ENCODE measurements around the gene MAP4K3. TPM values are rescaled to one million over a fixed set of nuclear protein-coding genes. Genes with fewer than 3 reads are reported as not detected.

Gene MAP4K3
- total RNA-seq, 1 donor from 2014 or later: 32.3 TPM

DNA sequence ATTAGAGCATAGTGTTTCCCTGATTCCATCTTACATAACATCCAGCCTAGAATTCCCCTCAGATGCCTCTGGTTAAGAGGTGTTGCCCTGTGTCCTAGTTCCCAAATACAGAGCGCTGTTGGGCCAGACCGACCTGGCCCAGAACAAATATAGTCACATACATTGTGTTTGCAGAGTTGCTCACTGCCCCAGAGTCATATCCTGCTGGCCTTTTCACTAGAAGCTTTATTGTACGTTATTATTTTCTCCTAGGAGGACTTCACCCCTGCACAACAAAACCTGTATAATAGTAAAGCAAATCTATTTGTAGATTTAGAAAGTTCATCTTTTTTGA is 11.1 kb upstream of the MAP4K3 start:
- intact Hi-C loops (cut with DNase I): no loop called here
- no peak for ATAC-seq

DNA sequence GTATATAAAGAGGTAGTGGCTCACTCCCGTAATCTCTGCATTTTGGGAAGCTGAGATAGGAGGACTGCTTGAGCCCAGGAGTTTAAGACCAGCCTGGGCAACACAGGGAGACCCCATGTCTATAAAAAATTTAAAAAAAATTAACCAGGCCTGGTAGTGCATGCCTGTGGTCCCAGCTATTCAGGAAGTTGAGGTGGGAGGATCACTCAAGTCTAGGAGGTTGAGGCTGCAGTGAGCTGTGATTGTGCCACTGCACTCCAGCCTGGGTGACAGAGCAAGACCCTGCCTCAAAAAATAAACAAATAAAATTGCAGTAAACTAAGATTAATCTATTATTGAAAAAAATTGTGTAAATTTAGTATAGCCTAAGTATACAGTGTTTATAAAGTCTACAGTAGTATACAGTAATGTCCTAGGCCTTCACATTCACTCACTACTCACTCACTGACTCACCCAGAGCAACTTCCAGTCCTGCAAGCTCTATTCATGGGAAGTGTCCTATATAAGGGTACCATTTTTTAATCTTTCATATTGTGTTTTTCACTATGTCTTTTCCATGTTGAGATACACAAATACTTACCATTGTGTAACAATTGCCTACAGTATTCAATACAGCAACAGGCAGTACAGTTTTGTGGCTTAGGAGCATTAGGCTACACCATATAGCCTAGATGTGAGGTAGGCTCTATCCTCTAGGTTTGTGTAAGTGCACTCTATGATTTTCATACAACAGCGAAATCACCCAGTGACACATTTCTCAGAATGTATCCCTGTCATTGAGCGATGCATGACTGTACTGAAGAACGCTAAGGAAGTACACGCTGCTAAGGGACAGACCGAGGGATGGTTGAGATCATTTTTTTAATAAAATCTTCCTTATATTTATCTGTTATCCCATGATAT is 10.4 kb upstream of the MAP4K3 start:
- ATAC-seq: no peak
- DNase-seq (ENCODE audit: missing footprints): no peak
- intact Hi-C loops (cut with DNase I): no loop called here

More for the DNA sequence above, 11.1 kb upstream of the MAP4K3 start:
- no peak for DNase-seq (ENCODE audit: missing footprints)

- no peak for DNase-seq (ENCODE audit: missing footprints)
- ATAC-seq: no peak
- intact Hi-C loops (cut with DNase I): no loop called here
Observed at GRCh38 chr2:39445934-39446333, 8.8 kb upstream of the MAP4K3 start.

GRCh38 chr2:39443009-39443408 is 5.9 kb upstream of the MAP4K3 start:
- DNase-seq (ENCODE audit: missing footprints): no peak
- no peak for ATAC-seq
- intact Hi-C loops (cut with DNase I): no loop called here

DNA sequence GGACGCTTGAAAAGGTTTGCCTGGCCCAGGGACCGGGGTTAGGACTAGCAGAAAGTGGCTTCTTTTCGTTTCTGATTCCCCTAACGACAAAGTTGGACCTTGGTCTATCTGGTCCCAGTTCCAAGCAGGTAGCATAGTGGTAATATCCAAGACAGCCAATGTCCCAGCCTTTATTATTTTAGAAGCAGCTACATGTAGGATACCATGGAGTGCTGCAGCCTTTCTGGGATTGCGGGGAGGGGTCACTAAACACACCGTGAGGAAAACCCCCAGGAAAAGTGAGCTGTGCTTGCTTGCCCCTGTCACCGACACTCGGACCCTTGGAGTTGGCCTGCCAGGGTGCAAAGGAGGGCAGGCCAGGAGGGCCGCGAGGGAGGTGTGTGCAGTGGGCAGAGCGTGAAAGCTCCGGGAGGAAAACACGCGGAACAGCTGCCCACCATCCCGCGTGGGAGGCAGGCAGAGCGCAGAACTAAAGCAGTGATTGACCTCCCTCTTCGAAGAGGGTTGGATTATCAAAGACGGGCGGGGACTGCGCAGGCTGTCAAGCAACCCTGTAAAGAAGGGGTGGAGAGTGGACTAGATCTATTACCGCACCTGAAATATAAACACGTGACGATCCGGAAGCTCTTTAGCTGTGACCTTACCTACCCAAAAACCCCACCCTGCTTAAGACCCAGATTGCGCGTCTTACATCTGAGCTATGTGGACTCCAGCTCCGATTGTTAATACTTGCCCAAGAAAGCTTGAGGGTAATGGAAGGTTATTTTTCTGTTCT is 624 bp upstream of the MAP4K3 start:
- DNase-seq (ENCODE audit: missing footprints) (no peak), ATAC-seq (peak; percentile 44)
- intact Hi-C loops (cut with DNase I): loop anchor here (1.0 to 10.0 kb wide), 6 partner anchors 57 to 285 kb away; no protein-coding TSS in a partner anchor

DNA sequence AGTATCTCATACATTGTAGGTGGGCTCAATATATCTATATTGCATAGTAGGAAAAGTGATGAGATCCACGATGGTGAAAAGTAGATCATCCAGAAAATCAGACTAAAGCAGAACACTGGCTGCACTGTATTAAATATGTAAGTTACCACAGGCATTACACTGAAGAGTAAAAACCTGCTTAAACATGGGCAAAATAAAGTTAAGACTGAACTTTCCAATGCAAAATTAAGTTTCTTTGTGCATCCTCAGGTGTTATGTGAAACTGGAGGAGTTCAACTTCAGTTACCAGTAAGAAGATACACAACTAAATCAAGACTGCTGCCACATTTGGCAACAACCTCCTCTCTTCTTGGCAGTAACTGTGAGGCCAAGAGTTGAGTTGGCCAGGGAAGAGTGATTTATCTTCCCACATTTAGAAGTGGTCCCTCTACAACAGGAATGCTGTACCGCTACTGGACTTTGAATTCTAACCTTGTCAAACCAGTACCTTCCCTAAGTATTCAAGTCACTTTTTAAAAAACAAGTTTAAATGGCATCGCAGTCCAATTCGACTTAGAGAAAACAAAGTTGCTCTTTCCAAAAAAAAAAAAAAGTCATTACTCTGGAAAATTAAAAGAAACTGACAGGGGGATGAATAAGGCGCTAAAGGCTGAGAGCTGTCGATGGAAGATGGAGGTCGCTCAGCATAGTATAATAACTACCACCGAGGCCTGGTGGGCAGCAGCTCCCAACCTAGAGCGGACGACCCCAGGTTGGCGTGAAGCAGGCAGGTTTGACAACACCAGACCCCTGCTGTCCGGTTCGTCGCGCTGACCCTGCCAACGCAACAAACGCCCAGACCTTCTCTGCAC is 1.1 kb downstream of the MAP4K3 start:
- intact Hi-C loops (cut with DNase I): loop anchor here (5.0 to 10.0 kb wide), 5 partner anchors 76 to 286 kb away; no protein-coding TSS in a partner anchor
- ATAC-seq: peak; percentile 32
- DNase-seq (ENCODE audit: missing footprints): no peak

DNA sequence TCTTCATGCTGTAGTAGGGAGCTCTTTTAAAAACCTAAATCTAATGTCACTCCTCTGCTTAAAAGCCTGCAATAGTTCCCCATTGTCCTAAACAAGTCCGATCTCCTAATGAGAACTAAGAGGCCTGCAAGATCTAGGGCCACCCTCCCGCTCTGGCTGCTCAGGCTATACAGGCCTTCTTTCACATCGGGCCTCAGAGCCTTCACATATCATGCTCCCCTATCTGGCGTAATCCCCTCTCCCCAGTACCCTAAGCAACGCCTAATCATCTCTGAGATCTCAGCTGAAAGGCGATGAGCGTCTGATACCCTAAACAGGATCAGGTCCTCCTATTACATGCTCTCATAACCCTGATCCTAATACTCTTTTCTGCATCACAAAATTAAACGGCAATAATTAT is 1.9 kb downstream of the MAP4K3 start:
- intact Hi-C loops (cut with DNase I): loop anchor here (5.0 to 10.0 kb wide), 5 partner anchors 77 to 287 kb away; no protein-coding TSS in a partner anchor
- DNase-seq (ENCODE audit: missing footprints) (no peak), ATAC-seq (no peak)

- DNase-seq (ENCODE audit: missing footprints) (no peak), ATAC-seq (no peak)
- intact Hi-C loops (cut with DNase I): loop anchor here (10.0 kb wide), 2 partner anchors 130 to 160 kb away; no protein-coding TSS in a partner anchor
Observed at GRCh38 chr2:39434233-39434897, 2.7 kb downstream of the MAP4K3 start.

DNA sequence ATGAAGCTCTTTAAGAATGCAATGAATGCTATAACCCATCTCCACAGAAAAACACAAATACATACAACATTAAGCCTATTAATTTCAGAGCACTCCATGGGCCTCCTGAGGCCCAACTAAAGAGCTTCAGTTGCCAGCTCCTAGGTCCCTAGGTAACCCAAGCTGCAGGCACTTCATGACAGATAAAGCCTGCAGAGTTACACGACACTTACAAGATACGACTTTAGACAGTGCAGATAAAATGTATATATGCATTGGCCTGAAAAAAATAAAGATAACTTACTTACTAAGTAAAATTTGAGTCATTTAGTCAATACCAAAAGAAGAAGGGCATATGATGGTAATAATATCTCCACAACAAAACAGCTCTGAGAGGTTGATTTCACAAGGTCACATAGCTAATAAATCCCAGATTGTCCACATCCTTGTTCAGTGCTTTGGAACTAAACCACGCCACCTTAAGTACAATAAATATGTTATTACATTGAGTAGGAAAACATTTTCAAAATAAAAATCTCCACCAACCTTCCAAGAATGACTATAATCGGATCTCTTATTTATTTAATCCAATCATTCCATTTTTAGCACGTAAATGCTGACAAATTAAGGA is 3.4 kb downstream of the MAP4K3 start:
- DNase-seq (ENCODE audit: missing footprints): no peak
- no peak for ATAC-seq
- intact Hi-C loops (cut with DNase I): loop anchor here (10.0 kb wide), 2 partner anchors 129 to 161 kb away; no protein-coding TSS in a partner anchor

DNA sequence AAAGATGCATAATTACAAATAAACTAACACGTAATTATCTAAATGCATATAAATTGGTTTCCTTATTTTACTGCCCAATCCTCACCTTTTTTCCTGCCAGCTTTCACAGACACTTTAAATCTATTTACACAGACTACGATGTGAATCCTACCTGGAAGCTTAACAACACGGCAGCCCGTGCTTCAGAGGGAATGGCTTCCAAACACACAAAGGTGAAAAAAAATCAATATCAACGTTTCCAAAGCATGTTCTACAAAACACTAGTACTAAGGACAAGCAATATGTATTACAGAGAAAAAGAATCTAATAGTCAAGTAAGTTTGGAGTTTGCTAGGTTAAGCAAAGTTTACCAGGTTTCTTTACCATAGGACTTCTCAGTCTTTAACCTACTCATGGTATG is 4.4 kb downstream of the MAP4K3 start:
- intact Hi-C loops (cut with DNase I): loop anchor here (10.0 kb wide), 2 partner anchors 128 to 162 kb away; no protein-coding TSS in a partner anchor
- no peak for DNase-seq (ENCODE audit: missing footprints)
- ATAC-seq: no peak

DNA sequence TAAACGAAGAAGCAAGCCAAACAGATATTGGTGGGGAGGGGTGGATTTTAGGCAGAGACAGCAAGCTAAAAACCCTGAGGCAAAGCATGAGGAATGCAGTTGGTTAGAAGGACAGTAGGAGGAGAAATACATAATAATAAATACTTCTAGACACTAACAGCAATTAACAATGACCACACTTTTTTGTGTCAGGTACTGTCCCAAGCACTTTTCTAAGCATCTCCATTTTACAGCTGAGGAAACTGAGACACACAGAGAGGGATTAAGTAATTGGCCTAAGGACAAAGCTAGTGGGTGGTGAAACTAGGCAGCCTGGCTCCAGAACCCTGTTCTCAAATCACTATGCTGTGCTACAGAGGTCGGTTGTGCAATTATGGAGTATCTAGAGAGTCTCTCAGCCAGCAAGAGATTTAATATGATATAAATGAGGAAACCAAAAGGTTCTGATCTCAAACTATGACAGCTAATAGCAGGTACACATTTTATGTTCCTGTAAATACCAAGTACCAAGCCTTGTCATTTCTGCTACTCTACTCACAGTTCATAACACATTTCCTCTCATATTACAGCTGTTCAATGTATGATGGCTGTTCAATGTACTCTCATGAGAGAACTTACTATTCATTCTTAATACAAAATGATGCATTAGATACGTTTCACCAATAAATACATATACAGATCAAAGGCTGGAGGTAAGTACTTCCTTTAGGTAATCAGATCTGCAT is 5.3 kb downstream of the MAP4K3 start:
- DNase-seq (ENCODE audit: missing footprints) (no peak), ATAC-seq (peak; percentile 66)
- intact Hi-C loops (cut with DNase I): loop anchor here (10.0 kb wide), 2 partner anchors 127 to 163 kb away; no protein-coding TSS in a partner anchor

DNA sequence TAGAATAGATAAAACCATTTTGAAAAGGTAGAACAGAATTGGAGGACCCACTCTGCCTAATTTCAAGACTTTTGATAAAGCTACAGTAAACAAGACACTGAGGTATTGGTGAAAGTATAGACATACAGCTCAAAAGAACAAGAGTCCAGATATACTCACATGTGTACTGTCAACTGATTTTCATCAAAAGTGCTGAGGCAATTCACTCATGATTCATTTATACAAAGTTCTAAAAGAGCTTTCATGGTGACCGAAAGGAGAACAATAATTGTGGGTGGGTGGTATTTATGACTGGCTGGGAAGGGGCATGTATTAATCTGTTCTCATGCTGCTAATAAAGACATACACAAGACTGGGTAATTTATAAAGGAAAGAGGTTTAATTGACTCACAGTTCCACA is 7.3 kb downstream of the MAP4K3 start:
- ATAC-seq: no peak
- DNase-seq (ENCODE audit: missing footprints): no peak
- intact Hi-C loops (cut with DNase I): loop anchor here (10.0 kb wide), 2 partner anchors 125 to 165 kb away; no protein-coding TSS in a partner anchor

- DNase-seq (ENCODE audit: missing footprints): no peak
- no peak for ATAC-seq
- intact Hi-C loops (cut with DNase I): no loop called here
Observed at GRCh38 chr2:39424951-39425350, 12.1 kb downstream of the MAP4K3 start.

DNA sequence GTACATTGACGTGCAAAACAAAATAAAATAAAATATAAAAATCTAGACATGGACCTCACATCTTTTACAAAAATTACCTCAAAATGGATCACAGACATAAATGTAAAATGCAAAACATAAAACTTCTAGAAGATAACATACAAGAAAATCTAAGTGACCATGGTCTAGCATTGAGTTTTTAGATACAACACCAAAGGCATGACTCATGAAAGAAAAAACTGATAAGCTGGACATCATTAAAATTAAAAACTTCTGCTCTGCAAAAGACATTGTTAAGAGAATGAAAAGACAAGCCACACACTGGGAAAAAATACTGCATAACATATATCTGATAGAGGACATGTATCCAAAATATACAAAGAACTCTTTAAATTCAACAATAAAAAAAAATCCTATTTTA is 14.4 kb downstream of the MAP4K3 start:
- intact Hi-C loops (cut with DNase I): no loop called here
- ATAC-seq: no peak
- no peak for DNase-seq (ENCODE audit: missing footprints)

- ATAC-seq (no peak), DNase-seq (ENCODE audit: missing footprints) (no peak)
- intact Hi-C loops (cut with DNase I): no loop called here
Observed at GRCh38 chr2:39421354-39421753, 15.7 kb downstream of the MAP4K3 start.

- no peak for ATAC-seq
- intact Hi-C loops (cut with DNase I): no loop called here
- no peak for DNase-seq (ENCODE audit: missing footprints)
Observed at GRCh38 chr2:39419282-39420223, 17.5 kb downstream of the MAP4K3 start.

Measured in Right ventricle myocardium inferior (tissue), 1 donor.